ENCODE measurements around the gene ROR2.

- no peak for TF ChIP-seq POLR2AphosphoS5 (IDR thresholded peaks at IDR 0.05)
- TF ChIP-seq, protein P1, sequence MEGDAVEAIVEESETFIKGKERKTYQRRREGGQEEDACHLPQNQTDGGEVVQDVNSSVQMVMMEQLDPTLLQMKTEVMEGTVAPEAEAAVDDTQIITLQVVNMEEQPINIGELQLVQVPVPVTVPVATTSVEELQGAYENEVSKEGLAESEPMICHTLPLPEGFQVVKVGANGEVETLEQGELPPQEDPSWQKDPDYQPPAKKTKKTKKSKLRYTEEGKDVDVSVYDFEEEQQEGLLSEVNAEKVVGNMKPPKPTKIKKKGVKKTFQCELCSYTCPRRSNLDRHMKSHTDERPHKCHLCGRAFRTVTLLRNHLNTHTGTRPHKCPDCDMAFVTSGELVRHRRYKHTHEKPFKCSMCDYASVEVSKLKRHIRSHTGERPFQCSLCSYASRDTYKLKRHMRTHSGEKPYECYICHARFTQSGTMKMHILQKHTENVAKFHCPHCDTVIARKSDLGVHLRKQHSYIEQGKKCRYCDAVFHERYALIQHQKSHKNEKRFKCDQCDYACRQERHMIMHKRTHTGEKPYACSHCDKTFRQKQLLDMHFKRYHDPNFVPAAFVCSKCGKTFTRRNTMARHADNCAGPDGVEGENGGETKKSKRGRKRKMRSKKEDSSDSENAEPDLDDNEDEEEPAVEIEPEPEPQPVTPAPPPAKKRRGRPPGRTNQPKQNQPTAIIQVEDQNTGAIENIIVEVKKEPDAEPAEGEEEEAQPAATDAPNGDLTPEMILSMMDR (IDR thresholded peaks at IDR 0.05) = no peak
These were observed 271.0 kb downstream of the ROR2 start for GRCh38 chr9:91678807-91679580.
